ENCODE measurements around the gene MTRF1. TPM values are rescaled to one million over a fixed set of nuclear protein-coding genes. Genes with fewer than 3 reads are reported as not detected.
A peak's percentile ranks its signal among the peaks of the same experiment; 100 is the strongest.

Gene MTRF1
- total RNA-seq, 6 experiments from 2014 or later = 6.0 to 10.5 (median 7.4) TPM

DNA sequence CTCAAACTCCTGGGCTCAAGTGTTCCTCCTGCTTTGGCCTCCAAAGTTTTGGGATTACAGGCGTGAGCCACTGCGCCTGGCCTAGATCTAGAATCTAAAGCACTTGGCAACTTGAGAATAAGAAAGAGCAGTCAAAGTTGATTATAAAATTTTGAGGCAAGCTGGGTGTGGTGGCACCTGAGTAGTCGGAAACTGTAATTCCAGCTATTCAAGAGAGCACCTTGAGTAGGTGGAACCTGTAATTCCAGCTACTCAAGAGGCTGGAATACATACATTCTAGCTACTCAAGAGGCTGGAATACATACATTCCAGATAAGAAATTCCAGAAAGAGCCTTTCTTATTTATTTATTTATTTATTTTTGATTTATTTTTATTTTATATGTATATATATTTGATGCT is 39.4 kb upstream of the MTRF1 start:
- Histone ChIP-seq H3K4me3 (no peak overlapping the region), H3K36me3 (no peaks in the 10 kb centered on the region), H3K4me1 (no peaks in the 10 kb centered on the region), H3K27me3 (no peaks in the 10 kb centered on the region), H3K27ac (no peak overlapping the region), H3K9me3 (no peaks in the 10 kb centered on the region)
- ATAC-seq (no peak), DNase-seq (no peak)
- WGBS (ENCODE audit: insufficient coverage, low coverage, low lambda C conversion rate, missing lambda C conversion rate) = 100% methylated on average over 1 of the region's 3 CpGs
- intact Hi-C loops (cut with DNase I) = no loop called here
- TF ChIP-seq POLR2A (IDR thresholded peaks at IDR 0.05) (no peak), CTCF (IDR thresholded peaks at IDR 0.05) (no peak)

DNA sequence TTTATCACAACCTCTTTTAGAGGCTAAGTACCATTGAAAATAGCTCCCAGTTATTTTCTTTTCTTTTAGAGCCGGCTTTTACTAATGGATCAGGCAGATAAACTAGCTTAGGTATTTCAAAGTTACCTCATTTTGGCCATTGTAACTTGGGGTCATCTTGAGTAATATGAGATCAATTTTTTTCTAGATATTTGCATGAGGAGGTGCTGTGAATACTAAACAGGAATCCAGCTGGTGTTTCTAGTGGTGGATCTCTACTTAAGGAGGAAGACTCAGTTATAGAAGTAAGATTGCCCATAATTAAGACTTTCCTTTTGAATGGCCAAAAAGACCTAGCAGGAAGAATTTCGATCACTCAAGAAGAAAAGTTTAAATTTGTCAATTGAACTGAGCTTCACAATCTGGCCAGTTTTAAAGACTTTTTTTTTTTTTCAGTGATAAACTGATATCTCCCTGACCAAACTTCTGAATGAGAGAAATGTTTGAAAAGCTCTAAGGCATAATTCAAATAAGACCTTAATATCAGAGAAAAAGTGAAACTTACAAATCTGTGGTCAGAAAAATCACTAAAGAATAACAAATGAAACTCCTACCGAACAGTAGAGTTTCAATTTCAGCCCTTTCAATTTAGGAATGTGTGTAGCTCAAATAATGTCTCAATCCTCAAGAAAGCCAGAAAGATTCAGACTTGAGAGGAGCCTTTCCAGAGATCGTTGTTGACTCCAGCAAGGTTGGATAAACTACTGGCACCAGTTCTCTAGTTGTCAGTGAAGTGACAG is 36.1 kb upstream of the MTRF1 start:
- peak in 1 of 4 donors; percentile 31 for ATAC-seq

DNA sequence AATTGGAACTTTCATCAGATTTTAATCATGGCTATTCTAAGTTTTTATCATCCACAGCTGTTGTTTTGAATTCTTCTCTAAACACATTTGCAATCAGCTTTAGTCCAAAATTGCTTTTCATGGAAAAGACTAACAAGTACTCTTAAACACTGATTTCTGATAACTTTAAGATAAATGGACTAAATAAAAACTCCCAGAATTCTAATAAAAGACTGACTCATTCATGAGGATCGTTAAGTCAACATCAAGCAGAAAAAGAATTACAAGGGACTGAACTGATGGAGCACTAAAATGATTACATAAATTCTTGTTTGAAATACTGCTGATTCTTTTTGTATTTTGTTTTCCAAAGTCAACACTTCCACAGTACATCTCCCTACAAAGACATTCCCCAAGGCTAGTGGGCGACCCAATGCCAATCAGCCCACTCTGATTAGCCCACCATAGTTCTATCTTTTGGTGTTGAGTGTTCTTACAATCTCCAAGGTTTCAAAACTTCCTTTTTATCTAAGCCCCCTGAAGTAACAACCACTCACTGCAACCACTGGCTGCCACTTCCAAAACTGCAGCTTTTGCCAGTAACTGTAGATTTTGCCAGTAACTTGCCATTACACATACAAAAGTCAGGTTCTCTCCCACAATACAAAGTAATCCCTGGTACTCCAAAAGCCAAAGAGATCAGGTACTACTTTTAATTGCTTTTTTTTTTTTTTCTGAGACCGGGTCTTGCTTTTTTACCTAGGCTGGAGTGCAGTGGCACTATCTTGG is 33.7 kb upstream of the MTRF1 start:
- H3K4me1 ChIP-seq = no peaks in the 10 kb centered on the region

More for the DNA sequence above, 36.1 kb upstream of the MTRF1 start:
- Histone ChIP-seq H3K27ac (no peak overlapping the region), H3K36me3 (no peaks in the 10 kb centered on the region), H3K9me3 (peaks cover 0 to 2% (median 0%) of the 10 kb centered on the region in 4 donors), H3K27me3 (no peaks in the 10 kb centered on the region), H3K4me1 (no peaks in the 10 kb centered on the region), H3K4me3 (no peak overlapping the region)
- no peak for DNase-seq
- TF ChIP-seq POLR2A (IDR thresholded peaks at IDR 0.05) = no peak
- TF ChIP-seq CTCF (IDR thresholded peaks at IDR 0.05) = no peak
- intact Hi-C loops (cut with DNase I) = no loop called here
- WGBS (ENCODE audit: insufficient coverage, low coverage, low lambda C conversion rate, missing lambda C conversion rate) = 71% methylated on average over 4 of the region's 4 CpGs

GRCh38 chr13:41295973-41296372 is 32.6 kb upstream of the MTRF1 start:
- no peak overlapping the region for H3K27ac ChIP-seq
- no CpG with 5 or more reads among the region's 1 CpG for WGBS (ENCODE audit: insufficient coverage, low coverage, low lambda C conversion rate, missing lambda C conversion rate)
- ATAC-seq = no peak
- TF ChIP-seq POLR2A (IDR thresholded peaks at IDR 0.05) = no peak
- TF ChIP-seq CTCF (IDR thresholded peaks at IDR 0.05) = no peak
- peaks cover 0 to 2% (median 0%) of the 10 kb centered on the region in 4 donors for H3K9me3 ChIP-seq
- DNase-seq = no peak
- no peaks in the 10 kb centered on the region for H3K27me3 ChIP-seq
- no peak overlapping the region for H3K4me3 ChIP-seq
- no peaks in the 10 kb centered on the region for H3K4me1 ChIP-seq
- intact Hi-C loops (cut with DNase I) = no loop called here
- no peaks in the 10 kb centered on the region for H3K36me3 ChIP-seq

More for the DNA sequence above, 33.7 kb upstream of the MTRF1 start:
- Histone ChIP-seq H3K9me3 (peaks cover 0 to 2% (median 0%) of the 10 kb centered on the region in 4 donors), H3K4me3 (no peak overlapping the region), H3K27ac (no peak overlapping the region), H3K36me3 (no peaks in the 10 kb centered on the region), H3K27me3 (no peaks in the 10 kb centered on the region)
- DNase-seq (no peak), ATAC-seq (no peak)
- 68% methylated on average over 3 of the region's 3 CpGs for WGBS (ENCODE audit: insufficient coverage, low coverage, low lambda C conversion rate, missing lambda C conversion rate)
- TF ChIP-seq POLR2A (IDR thresholded peaks at IDR 0.05) (no peak), CTCF (IDR thresholded peaks at IDR 0.05) (no peak)
- intact Hi-C loops (cut with DNase I) = no loop called here

Data from right lobe of liver (tissue), 6 donors.